SU-DHL-6 (cell line): ENCODE data around the gene ARHGAP6.

Experiments
- H2AFZ ChIP-seq: fragments of 200-600 bp; sonication (generic); 2 replicates; pipeline ENCODE4 v1.6.1; 2014; ENCODE audit warnings: low read depth, mild to moderate bottlenecking, moderate library complexity, mixed read lengths, antibody characterized with exemption, low read length; ENCODE audit not compliant: severe bottlenecking
- H3F3A ChIP-seq: fragments of 200-600 bp; shearing (Covaris generic); 2 replicates; pipeline ENCODE4 v1.6.0; 2016; ENCODE audit warnings: antibody characterized with exemption, mild to moderate bottlenecking; ENCODE audit not compliant: insufficient read depth
- H3K27ac ChIP-seq: fragments of 200-600 bp; sonication (generic); 2 replicates; pipeline ENCODE4 v1.5.1; 2016; ENCODE audit warnings: low read depth, mild to moderate bottlenecking, low read length, moderate library complexity, mixed read lengths
- H3K27me3 ChIP-seq: fragments of 200-600 bp; sonication (generic), shearing (Covaris generic); 2 replicates; pipeline ENCODE4 v1.6.0; 2014; ENCODE audit warnings: mild to moderate bottlenecking, low read length
- H3K36me3 ChIP-seq: fragments of 200-600 bp; sonication (generic); 2 replicates; pipeline ENCODE4 v1.6.1; 2014; ENCODE audit warnings: mild to moderate bottlenecking, low read length, mixed read lengths
- H3K4me2 ChIP-seq: fragments of 300-600, 200-600 bp; shearing (Covaris generic), sonication (generic); 2 replicates; pipeline ENCODE4 v1.6.0; 2014; ENCODE audit warnings: low read length, low read depth, mild to moderate bottlenecking; ENCODE audit not compliant: poor library complexity, severe bottlenecking
- H3K4me3 ChIP-seq: fragments of 200-600 bp; sonication (generic); 2 replicates; pipeline ENCODE4 v1.5.1; 2014; ENCODE audit warnings: antibody characterized with exemption, low read length, mild to moderate bottlenecking, mixed read lengths; ENCODE audit not compliant: insufficient read depth, poor library complexity, severe bottlenecking
- H3K79me2 ChIP-seq: fragments of 200-600 bp; sonication (generic); 2 replicates; pipeline ENCODE4 v1.6.1; 2014; ENCODE audit warnings: mild to moderate bottlenecking, low read length, moderate library complexity; ENCODE audit not compliant: insufficient read depth
- H3K9ac ChIP-seq: fragments of 200-600 bp; sonication (generic); 2 replicates; pipeline ENCODE4 v1.7.0; 2014; ENCODE audit warnings: mild to moderate bottlenecking, low read length
- H3K9me2 ChIP-seq: fragments of 200-600 bp; sonication (generic); replicated peaks from 2 replicates; pipeline ENCODE4 v1.6.1; 2014; ENCODE audit warnings: low read length; ENCODE audit not compliant: insufficient read depth
- H3K9me3 ChIP-seq: fragments of 200-600 bp; sonication (generic); 2 replicates; pipeline ENCODE4 v1.6.1; 2014; ENCODE audit warnings: low read length, mixed read lengths; ENCODE audit not compliant: insufficient read depth
- H4K20me1 ChIP-seq: fragments of 200-600 bp; sonication (generic); 2 replicates; pipeline ENCODE4 v1.6.1; 2014; ENCODE audit warnings: low read depth, mild to moderate bottlenecking, antibody characterized with exemption, low read length, moderate library complexity, mixed read lengths
- CTCF ChIP-seq: fragments of 200-600 bp; sonication (generic); IDR thresholded peaks from one replicate; pipeline ENCODE4 v1.5.1; 2017; ENCODE audit warnings: antibody characterized with exemption, mild to moderate bottlenecking, low read length, moderate library complexity; ENCODE audit not compliant: insufficient read depth, poor library complexity, severe bottlenecking
- EZH2phosphoT487 ChIP-seq: fragments of 200-600 bp; sonication (generic), shearing (Covaris generic); conservative IDR thresholded peaks from 2 replicates; pipeline ENCODE4 v1.6.1; 2018; ENCODE audit warnings: mild to moderate bottlenecking, antibody characterized with exemption, low read length, moderate library complexity, mixed read lengths

Gene ARHGAP6

GRCh38 chrX:11688201-11688600, 22.5 kb upstream of the ARHGAP6 start:
- Histone ChIP-seq H3K4me2 (no peak overlapping the region), H3K9me2 (no peaks in the 10 kb centered on the region), H3K79me2 (no peaks in the 10 kb centered on the region), H3K9ac (no peak overlapping the region), H2AFZ (no peak overlapping the region), H3K27ac (no peak overlapping the region), H3K27me3 (no peaks in the 10 kb centered on the region), H3K4me3 (no peak overlapping the region), H3F3A (no peaks in the 10 kb centered on the region), H3K9me3 (no peaks in the 10 kb centered on the region), H4K20me1 (no peaks in the 10 kb centered on the region), H3K36me3 (no peaks in the 10 kb centered on the region)
- TF ChIP-seq CTCF (no peak), EZH2phosphoT487 (no peak)

- Histone ChIP-seq H3K27ac (no peak overlapping the region), H3K9me2 (no peaks in the 10 kb centered on the region), H3F3A (no peaks in the 10 kb centered on the region), H3K36me3 (no peaks in the 10 kb centered on the region), H4K20me1 (no peaks in the 10 kb centered on the region), H3K9ac (no peak overlapping the region), H3K9me3 (no peaks in the 10 kb centered on the region), H3K27me3 (no peaks in the 10 kb centered on the region), H3K4me3 (no peak overlapping the region), H3K4me2 (no peak overlapping the region), H3K79me2 (no peaks in the 10 kb centered on the region), H2AFZ (no peak overlapping the region)
- TF ChIP-seq EZH2phosphoT487 (no peak), CTCF (no peak)
These were observed 21.4 kb upstream of the ARHGAP6 start for GRCh38 chrX:11687157-11687556.

GRCh38 chrX:11683057-11683456, 17.3 kb upstream of the ARHGAP6 start:
- H3F3A ChIP-seq, result no peaks in the 10 kb centered on the region
- H3K9ac ChIP-seq, result no peak overlapping the region
- H3K9me3 ChIP-seq, result no peaks in the 10 kb centered on the region
- H3K79me2 ChIP-seq, result no peaks in the 10 kb centered on the region
- no peak for TF ChIP-seq EZH2phosphoT487
- TF ChIP-seq CTCF, result no peak
- no peak overlapping the region for H2AFZ ChIP-seq
- no peak overlapping the region for H3K4me2 ChIP-seq
- H3K27me3 ChIP-seq, result no peaks in the 10 kb centered on the region
- H3K9me2 ChIP-seq, result no peaks in the 10 kb centered on the region
- H3K4me3 ChIP-seq, result no peak overlapping the region
- no peaks in the 10 kb centered on the region for H3K36me3 ChIP-seq
- H3K27ac ChIP-seq, result no peak overlapping the region
- H4K20me1 ChIP-seq, result no peaks in the 10 kb centered on the region
